Progenitor cell of endocrine pancreas (in vitro differentiated cells): ENCODE results near the gene STK39. TPM values are rescaled to one million over a fixed set of nuclear protein-coding genes. Genes with fewer than 3 reads are reported as not detected.

Source experiments
- DNase-seq: peaks from one replicate; pipeline ENCODE4 v3.0.0; 2021; ENCODE audit warnings: low spot score; ENCODE audit not compliant: unreplicated experiment
- H3K27ac Mint-ChIP-seq: 2 replicates; pipeline ENCODE4 v1.8.0; 2021; ENCODE audit warnings: mild to moderate bottlenecking, moderate library complexity, mixed read lengths
- H3K27me3 Mint-ChIP-seq: 2 replicates; pipeline ENCODE4 v1.8.0; 2021; ENCODE audit warnings: mixed read lengths
- H3K36me3 Mint-ChIP-seq: 2 replicates; pipeline ENCODE4 v1.8.0; 2022; ENCODE audit warnings: mixed read lengths; ENCODE audit not compliant: insufficient read depth
- H3K4me1 Mint-ChIP-seq: 2 replicates; pipeline ENCODE4 v1.8.0; 2021; ENCODE audit warnings: low read depth, mixed read lengths
- H3K4me3 Mint-ChIP-seq: 2 replicates; pipeline ENCODE4 v1.8.0; 2021; ENCODE audit warnings: low read depth, mild to moderate bottlenecking, moderate library complexity, mixed read lengths
- H3K9me3 Mint-ChIP-seq: 2 replicates; pipeline ENCODE4 v1.8.0; 2021; ENCODE audit warnings: low read depth, mixed read lengths
- CTCF ChIP-seq: fragments of 200-600 bp; sonication (generic); IDR thresholded peaks from one replicate; pipeline ENCODE4 v1.5.0; 2021; ENCODE audit warnings: antibody characterized with exemption, mild to moderate bottlenecking; ENCODE audit not compliant: unreplicated experiment
- total RNA-seq: library from RNA; stranded (reverse); gene quantifications from 2 replicates; pipeline ENCODE4 v1.2.1, GENCODE V29; 2021

STK39 gene
- total RNA-seq, 1 donor from 2014 or later: 22.9 TPM

- TF ChIP-seq CTCF: no peak
- no peaks in the 10 kb centered on the region for H3K9me3 Mint-ChIP-seq
These were observed 76.2 kb downstream of the STK39 start for GRCh38 chr2:168171059-168171762.

GRCh38 chr2:168169097-168169745 lies 78.2 kb downstream of the STK39 start:
- Mint-ChIP-seq H3K4me3 (no peak overlapping the region), H3K4me1 (no peaks in the 10 kb centered on the region), H3K36me3 (peaks cover 4% of the 10 kb centered on the region), H3K9me3 (no peaks in the 10 kb centered on the region), H3K27me3 (no peaks in the 10 kb centered on the region), H3K27ac (no peak overlapping the region)
- TF ChIP-seq CTCF: no peak
- DNase-seq: no peak

More at GRCh38 chr2:168171059-168171762, 76.2 kb downstream of the STK39 start:
- Mint-ChIP-seq H3K4me3 (no peak overlapping the region), H3K27ac (no peak overlapping the region), H3K4me1 (no peaks in the 10 kb centered on the region), H3K36me3 (peaks cover 6% of the 10 kb centered on the region), H3K27me3 (no peaks in the 10 kb centered on the region)
- no peak for DNase-seq

GRCh38 chr2:168167511-168168263 lies 79.7 kb downstream of the STK39 start:
- Mint-ChIP-seq H3K36me3 (peaks cover 3% of the 10 kb centered on the region), H3K4me3 (no peak overlapping the region), H3K9me3 (no peaks in the 10 kb centered on the region), H3K27ac (no peak overlapping the region), H3K4me1 (no peaks in the 10 kb centered on the region), H3K27me3 (no peaks in the 10 kb centered on the region)
- TF ChIP-seq CTCF: no peak
- no peak for DNase-seq

GRCh38 chr2:168166902-168167510 lies 80.4 kb downstream of the STK39 start:
- no peak for TF ChIP-seq CTCF
- no peak for DNase-seq
- no peaks in the 10 kb centered on the region for H3K4me1 Mint-ChIP-seq
- peak overlapping the region; percentile 8 for H3K27ac Mint-ChIP-seq
- H3K27me3 Mint-ChIP-seq: no peaks in the 10 kb centered on the region
- H3K9me3 Mint-ChIP-seq: no peaks in the 10 kb centered on the region
- H3K36me3 Mint-ChIP-seq: peaks cover 3% of the 10 kb centered on the region
- no peak overlapping the region for H3K4me3 Mint-ChIP-seq
